HepG2 (cell line): ENCODE measurements around the gene NGLY1.

Experiments
- CEBPZ ChIP-seq: IDR thresholded peaks from 2 replicates; pipeline ENCODE4 v1.6.1; 2012; ENCODE audit warnings: low read length, improper control_type of control experiment
- CHD4 ChIP-seq: fragments of 200-600 bp; sonication (generic); IDR thresholded peaks from 2 replicates; pipeline ENCODE4 v1.7.0; 2017; ENCODE audit warnings: mild to moderate bottlenecking, low read length, borderline replicate concordance
- CREM ChIP-seq, 2 experiments: sonication (generic) in 1 of 2; formaldehyde crosslinking in 1 of 2; IDR thresholded peaks; 2 replicates each; pipeline versions ENCODE4 v1.4.0 to v1.6.1; 2016 to 2020; ENCODE audit warnings: antibody characterized with exemption in 1 of 2, mild to moderate bottlenecking in 1 of 2, missing genetic modification reagents in 1 of 2
- CTCF ChIP-seq: sonication (generic); formaldehyde crosslinking; IDR thresholded peaks from 2 replicates; pipeline ENCODE4 v1.5.0; 2020; ENCODE audit warnings: mild to moderate bottlenecking, missing genetic modification reagents, moderate library complexity
- DMAP1 ChIP-seq: IDR thresholded peaks from 2 replicates; pipeline ENCODE4 v1.6.1; 2016
- GZF1 ChIP-seq: sonication (generic); formaldehyde crosslinking; IDR thresholded peaks from 2 replicates; pipeline ENCODE4 v1.5.1; 2020; ENCODE audit warnings: mild to moderate bottlenecking, missing genetic modification reagents
- SP140L ChIP-seq: sonication (generic); formaldehyde crosslinking; IDR thresholded peaks from 2 replicates; pipeline ENCODE4 v1.4.0; 2020; ENCODE audit warnings: missing genetic modification reagents, borderline replicate concordance
- TARDBP ChIP-seq: sonication (generic); formaldehyde crosslinking; IDR thresholded peaks from 2 replicates; pipeline ENCODE4 v1.8.0; 2022; ENCODE audit warnings: mild to moderate bottlenecking, missing genetic modification reagents
- TF ChIP-seq, protein P1 (sequence below), 2 experiments: IDR thresholded peaks; 2 replicates each; pipeline ENCODE4 v1.6.1; 2011 to 2012; ENCODE audit warnings: low read length in 2 of 2, borderline replicate concordance in 1 of 2, low read depth in 1 of 2, mild to moderate bottlenecking in 1 of 2, moderate library complexity in 1 of 2

DNA sequence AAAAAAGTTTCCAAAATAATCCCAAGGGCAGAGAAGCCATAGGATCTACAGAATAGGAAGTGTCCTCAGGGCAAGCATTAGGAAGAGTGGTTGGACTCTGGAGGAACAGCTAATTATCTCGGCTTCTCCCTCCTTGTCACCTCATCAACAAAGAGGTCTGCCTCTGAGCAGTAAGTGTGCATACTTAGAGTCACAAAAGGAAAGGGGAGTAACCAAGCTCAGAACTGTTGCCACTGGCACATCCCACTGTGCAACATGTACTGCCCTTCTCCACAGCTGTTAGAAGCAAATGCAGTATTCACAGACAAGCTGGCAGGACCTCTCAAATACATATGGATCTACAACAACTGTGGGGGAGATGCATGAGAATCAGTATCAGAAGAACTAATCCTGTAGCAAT lies 31.5 kb downstream of the NGLY1 start:
- TF ChIP-seq SP140L (CRISPR knock-in tag) (no peak), CTCF (no peak), CREM (IDR thresholded peaks at IDR 0.05) (no peak), CREM (CRISPR knock-in tag; IDR thresholded peaks at IDR 0.05) (no peak), GZF1 (no peak), CHD4 (no peak), DMAP1 (CRISPR knock-in tag) (no peak), CEBPZ (no peak), TARDBP (CRISPR knock-in tag) (no peak)
- TF ChIP-seq, protein P1, sequence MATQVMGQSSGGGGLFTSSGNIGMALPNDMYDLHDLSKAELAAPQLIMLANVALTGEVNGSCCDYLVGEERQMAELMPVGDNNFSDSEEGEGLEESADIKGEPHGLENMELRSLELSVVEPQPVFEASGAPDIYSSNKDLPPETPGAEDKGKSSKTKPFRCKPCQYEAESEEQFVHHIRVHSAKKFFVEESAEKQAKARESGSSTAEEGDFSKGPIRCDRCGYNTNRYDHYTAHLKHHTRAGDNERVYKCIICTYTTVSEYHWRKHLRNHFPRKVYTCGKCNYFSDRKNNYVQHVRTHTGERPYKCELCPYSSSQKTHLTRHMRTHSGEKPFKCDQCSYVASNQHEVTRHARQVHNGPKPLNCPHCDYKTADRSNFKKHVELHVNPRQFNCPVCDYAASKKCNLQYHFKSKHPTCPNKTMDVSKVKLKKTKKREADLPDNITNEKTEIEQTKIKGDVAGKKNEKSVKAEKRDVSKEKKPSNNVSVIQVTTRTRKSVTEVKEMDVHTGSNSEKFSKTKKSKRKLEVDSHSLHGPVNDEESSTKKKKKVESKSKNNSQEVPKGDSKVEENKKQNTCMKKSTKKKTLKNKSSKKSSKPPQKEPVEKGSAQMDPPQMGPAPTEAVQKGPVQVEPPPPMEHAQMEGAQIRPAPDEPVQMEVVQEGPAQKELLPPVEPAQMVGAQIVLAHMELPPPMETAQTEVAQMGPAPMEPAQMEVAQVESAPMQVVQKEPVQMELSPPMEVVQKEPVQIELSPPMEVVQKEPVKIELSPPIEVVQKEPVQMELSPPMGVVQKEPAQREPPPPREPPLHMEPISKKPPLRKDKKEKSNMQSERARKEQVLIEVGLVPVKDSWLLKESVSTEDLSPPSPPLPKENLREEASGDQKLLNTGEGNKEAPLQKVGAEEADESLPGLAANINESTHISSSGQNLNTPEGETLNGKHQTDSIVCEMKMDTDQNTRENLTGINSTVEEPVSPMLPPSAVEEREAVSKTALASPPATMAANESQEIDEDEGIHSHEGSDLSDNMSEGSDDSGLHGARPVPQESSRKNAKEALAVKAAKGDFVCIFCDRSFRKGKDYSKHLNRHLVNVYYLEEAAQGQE (IDR thresholded peaks at IDR 0.05; ENCODE audit: borderline replicate concordance in 1 of 2, low read depth in 1 of 2, low read length in 2 of 2), result no peak
